HG03565 (cell line): ENCODE results near the gene PPT2.

Experiments used
- ATAC-seq: cut with Tn5 transposase; IDR thresholded peaks from one replicate; pipeline ENCODE4 v1.9.1; 2021; ENCODE audit warnings: mild to moderate bottlenecking, moderate library complexity; ENCODE audit not compliant: unreplicated experiment

Gene PPT2

GRCh38 chr6:32153564-32154513 lies at the start of gene PPT2:
Gene PPT2 (plus strand): TSS chr6:32154141. CDS start chr6:32154595, 454 bp downstream.
- ATAC-seq: no peak

DNA sequence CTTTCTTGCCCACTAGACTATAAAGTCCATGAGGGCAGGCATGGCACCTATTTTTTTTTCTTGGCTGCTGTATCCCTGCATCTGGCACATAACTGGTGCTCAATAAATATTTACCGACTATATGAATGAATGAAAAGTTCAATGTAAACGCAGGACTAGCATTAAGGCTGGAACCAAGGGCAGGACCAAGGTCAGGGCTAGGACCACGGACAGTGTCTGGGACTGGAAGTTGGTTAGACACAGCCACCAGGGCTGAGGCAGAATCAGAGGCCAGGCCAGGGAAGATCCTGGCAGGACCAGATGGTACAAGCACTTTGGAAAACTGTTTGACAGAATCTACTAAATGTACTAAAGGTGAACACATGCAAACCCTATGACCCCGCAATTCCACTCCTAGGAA lies 48.5 kb upstream of the PPT2 start:
- ATAC-seq: no peak

- no peak for ATAC-seq
Observed at GRCh38 chr6:32107406-32107805, 46.5 kb upstream of the PPT2 start.

DNA sequence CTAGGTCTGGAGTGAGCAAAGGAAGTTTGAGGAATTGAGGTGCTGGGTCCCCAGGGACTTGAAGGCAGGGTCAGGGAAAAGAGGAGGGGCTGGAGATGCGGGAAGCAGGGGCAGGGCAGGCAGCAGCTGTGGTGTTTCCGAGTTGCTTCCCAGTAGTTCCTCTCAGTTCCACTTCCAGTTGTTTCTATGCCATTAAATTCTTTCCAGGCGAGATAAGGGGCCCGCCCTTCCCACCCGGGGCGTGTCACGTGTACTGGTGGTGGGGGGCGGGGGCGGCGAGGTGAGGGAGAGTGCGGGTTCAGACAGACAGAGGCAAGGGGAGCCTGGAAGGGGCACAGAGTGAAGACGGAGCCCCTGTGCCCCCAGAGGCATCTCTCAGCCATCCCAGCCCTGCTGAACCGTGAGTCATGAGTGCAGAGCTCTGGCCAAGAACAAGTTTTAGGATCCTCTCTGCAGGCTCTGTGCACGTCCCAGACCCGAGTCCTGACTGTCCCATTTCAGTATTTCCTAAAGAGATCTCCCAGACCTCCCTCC lies 45.8 kb upstream of the PPT2 start:
- ATAC-seq: no peak

DNA sequence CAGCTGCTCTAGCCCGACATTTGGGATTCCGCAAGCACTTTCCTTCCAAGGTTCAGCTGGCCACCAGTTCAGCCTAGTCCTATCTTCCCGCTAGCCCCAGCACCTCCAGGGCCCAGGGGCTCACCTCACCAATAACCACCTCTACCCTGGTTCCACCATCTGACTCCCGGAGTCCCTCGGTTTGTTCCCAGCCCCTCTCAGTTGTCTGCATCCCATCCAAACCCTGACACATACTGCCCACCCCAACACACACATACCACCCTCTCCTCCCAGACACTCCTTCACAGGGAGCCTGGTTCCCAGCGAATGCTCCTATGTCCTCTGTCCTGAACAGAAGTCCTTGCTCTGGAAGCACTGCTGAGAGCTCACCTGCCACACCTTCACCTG lies 45.2 kb upstream of the PPT2 start:
- ATAC-seq: no peak

DNA sequence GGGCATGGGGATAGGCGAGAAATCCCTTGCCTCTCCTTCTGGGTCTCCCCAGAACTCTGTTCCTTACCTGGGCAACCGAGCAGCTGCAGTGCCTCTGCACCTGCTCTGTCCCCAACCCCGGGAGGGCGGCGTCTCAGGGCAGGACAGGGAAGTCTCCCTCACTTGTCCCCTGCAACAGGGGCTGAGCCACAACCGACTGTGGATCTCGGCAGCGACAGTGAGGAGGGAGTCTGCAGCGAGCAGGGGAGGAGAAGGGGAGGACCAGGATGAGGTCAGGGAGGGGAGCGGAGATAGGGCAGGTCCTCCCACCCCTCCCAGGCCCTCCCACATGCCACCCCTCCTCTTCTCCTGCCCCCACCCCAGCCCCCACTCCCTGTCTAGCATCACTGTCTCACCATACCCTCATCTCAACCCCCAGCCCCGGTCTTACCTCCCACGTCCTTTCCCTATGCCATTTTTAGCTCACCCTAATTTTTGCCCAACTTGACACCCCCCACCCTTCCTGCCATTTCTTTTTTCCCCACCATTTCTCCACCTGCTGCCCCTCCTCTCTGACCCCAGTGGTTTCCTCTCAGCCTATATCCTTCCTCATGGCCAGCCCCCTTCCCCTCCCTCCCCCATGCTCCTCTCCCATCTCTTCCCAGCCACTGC lies 44.7 kb upstream of the PPT2 start, which contains the start of gene TNXB:
Gene TNXB, minus strand, starts transcription at position 225 of the 651 bp plus-strand sequence. CDS start 11,140 bp downstream, outside the sequence.
- ATAC-seq: no peak

GRCh38 chr6:32109765-32110160 lies 44.2 kb upstream of the PPT2 start:
- ATAC-seq: no peak

DNA sequence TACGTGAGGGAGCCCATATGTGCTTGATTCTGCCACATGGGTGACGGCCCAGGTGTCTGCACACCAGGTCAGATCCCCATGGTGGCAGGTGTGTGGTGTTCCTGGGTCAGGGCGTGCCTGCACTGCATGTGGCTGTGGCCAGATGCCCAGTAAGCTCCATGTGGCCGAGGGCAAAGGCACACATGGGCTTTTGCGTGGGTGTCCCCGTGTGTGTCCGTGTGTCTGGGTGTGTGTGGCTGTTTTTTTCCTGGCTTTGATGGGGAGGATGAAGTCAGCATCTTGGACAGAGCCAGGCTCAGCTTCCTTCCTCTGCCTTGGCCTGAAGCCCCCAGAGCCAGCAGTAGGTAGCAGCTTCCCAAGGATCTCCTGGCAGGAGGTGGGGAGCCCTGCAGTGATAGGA lies 43.3 kb upstream of the PPT2 start:
- ATAC-seq: no peak

- ATAC-seq: no peak
Observed at GRCh38 chr6:32111424-32112066, 42.4 kb upstream of the PPT2 start.

- no peak for ATAC-seq
Observed at GRCh38 chr6:32112431-32112980, 41.4 kb upstream of the PPT2 start.

DNA sequence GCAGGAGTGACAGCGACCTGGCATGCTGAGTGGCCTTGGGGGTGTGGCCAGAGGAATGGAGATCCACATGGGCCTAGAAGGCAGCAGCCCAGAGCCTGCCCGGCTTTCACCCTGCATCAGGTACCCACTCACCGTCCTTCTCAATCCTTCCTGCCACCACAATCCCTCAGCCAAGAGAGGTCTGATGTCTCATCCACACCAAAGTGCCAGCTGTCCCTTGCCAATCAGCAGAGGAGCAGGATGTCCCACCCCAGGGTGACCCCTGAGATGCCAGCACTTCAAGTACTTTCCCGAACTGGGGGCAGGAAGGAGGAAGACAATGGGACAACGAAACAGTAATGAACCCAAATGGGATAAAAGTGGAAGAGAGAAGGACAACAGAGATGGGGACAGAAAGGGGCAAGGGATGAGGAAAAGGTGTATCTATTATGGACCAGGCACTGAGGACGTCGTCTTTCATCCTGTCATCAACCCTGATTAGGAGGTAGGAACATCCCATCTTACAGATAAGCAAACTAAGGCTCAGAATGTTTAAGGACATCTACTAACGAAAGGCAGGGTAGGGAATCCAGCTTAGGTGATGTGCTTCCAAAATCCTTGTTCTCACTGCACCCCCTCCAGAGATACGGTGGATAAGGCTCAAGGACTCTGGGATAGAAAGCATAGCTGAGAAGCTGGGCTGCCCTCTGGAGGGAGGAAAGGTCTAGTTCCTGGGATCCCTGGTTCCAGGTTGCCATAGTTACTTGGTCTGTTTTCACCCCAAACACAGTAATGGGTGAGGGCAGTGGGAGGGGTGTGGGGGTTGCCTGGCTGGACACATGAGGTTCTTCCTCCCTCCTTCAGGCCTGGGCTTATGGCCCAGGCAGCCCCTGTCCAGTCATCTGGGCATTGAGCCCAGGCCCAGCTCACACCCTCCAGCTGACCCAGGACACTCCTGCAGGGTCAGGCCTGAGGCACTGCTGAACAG lies 40.3 kb upstream of the PPT2 start:
- ATAC-seq: no peak

GRCh38 chr6:32114796-32115195 lies 39.1 kb upstream of the PPT2 start:
- ATAC-seq: no peak

GRCh38 chr6:32115623-32116022 lies 38.3 kb upstream of the PPT2 start:
- ATAC-seq: no peak

DNA sequence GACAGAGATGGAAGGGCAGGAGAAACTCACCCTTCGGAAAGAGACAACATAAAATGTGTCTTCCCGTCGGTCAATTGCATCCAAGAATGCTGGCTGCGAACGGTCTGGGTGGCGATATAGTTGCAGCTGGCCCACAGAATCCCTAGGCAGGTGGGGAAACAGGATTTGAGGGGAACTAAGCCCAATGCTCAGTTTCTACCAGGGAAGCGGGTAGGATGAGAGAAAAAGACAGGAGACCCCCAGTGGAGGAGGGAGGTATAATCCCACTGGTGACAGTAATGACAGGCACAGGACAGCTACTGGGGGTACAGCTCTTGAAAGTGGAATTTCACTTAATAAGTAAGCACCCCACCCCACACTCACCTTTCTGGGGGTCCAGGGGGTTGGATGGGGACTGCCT lies 37.3 kb upstream of the PPT2 start:
- no peak for ATAC-seq

GRCh38 chr6:32117461-32117860 lies 36.5 kb upstream of the PPT2 start:
- no peak for ATAC-seq

GRCh38 chr6:32118782-32119628 lies 34.9 kb upstream of the PPT2 start:
- ATAC-seq: no peak

GRCh38 chr6:32120573-32121059 lies 33.3 kb upstream of the PPT2 start:
- ATAC-seq: no peak

DNA sequence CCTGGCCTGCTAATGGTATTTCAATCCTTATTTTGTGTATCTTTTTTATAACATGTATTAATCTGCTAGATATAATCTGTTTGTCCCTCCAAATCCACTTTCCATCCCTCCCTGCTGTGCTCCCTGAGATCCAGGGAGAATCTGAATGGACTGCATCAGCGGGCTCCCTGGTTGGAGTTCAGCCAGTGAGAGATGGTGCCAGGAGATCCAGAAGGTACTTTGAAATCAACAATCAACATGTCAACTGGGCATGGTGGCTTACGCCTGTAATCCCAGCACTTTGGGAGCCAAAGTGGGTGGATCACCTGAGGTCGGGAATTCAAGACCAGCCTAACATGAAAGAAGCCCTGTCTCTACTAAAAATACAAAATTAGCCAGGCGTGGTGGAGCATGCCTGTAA lies 30.3 kb upstream of the PPT2 start:
- no peak for ATAC-seq

DNA sequence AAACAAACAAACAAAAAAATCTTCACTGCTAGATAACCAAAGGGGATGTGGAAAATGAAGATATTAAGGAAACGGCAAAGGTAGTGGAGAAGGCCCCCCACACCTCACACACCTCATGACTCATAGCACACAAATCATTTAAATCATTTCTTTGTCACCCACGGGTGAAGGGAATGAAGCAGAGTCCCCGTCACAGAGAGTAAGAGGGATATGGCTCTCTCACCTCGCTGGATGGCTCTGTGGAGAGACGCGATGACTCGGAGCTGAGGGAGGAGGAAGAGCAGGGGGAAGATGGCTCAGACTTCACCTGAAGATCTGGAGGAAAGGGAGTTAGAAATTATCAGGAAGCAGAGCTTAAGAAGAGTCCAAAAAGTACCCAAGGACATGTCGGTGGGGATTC lies 27.1 kb upstream of the PPT2 start:
- no peak for ATAC-seq
